CD14-positive monocyte (primary cell): ENCODE measurements around the gene SLC7A8. TPM values are rescaled to one million over a fixed set of nuclear protein-coding genes. Genes with fewer than 3 reads are reported as not detected.

Source experiments
- DNase-seq, 3 donors: peaks; one replicate each; pipeline ENCODE4 v3.0.0-alpha.2; 2011 to 2022
- H2AFZ ChIP-seq: 2 replicates; pipeline ENCODE4 v1.6.0; 2012; ENCODE audit warnings: mild to moderate bottlenecking, low read depth, low read length, inconsistent platforms; ENCODE audit not compliant: insufficient read depth, poor library complexity, severe bottlenecking
- H3K27ac ChIP-seq, 2 donors: 1 replicate in 1 of 2; 2 replicates in 1 of 2; pipeline ENCODE4 v1.5.1; 2012 to 2013; ENCODE audit warnings: low read length in 2 of 2, control low read depth in 1 of 2, inconsistent platforms in 1 of 2, low read depth in 1 of 2, mild to moderate bottlenecking in 1 of 2
- H3K27me3 ChIP-seq, 2 donors: one replicate each; pipeline versions ENCODE4 v1.6.0 to v1.6.1; 2011 to 2013; ENCODE audit warnings: low read length in 2 of 2; ENCODE audit not compliant: control insufficient read depth in 2 of 2, insufficient read depth in 2 of 2
- H3K36me3 ChIP-seq, 2 donors: replicated peaks in 1 of 2; 1 replicate in 1 of 2; 2 replicates in 1 of 2; pipeline versions ENCODE4 v1.5.1 to v1.6.1; 2012 to 2013; ENCODE audit warnings: low read length in 2 of 2, control low read depth in 1 of 2, inconsistent platforms in 1 of 2, mild to moderate bottlenecking in 1 of 2; ENCODE audit not compliant: insufficient read depth in 2 of 2, control insufficient read depth in 1 of 2
- H3K4me1 ChIP-seq, 2 donors: 1 replicate in 1 of 2; 2 replicates in 1 of 2; pipeline versions ENCODE4 v1.5.1 to v1.6.1; 2012 to 2013; ENCODE audit warnings: low read length in 2 of 2, control low read depth in 1 of 2, inconsistent platforms in 1 of 2, mild to moderate bottlenecking in 1 of 2, moderate library complexity in 1 of 2; ENCODE audit not compliant: insufficient read depth in 2 of 2, control insufficient read depth in 1 of 2
- H3K4me2 ChIP-seq: replicated peaks from 2 replicates; pipeline ENCODE3; 2012; ENCODE audit warnings: low read length, moderate library complexity, mild to moderate bottlenecking; ENCODE audit not compliant: poor library complexity, severe bottlenecking; ENCODE audit errors: extremely low read depth
- H3K4me3 ChIP-seq, 3 experiments: fragments of 200-600 bp in 1 of 3; sonication (generic) in 1 of 3; replicated peaks in 1 of 3; 1 replicate in 2 of 3; 2 replicates in 1 of 3; pipeline ENCODE4 v1.5.1; 2011 to 2013; ENCODE audit warnings: low read length in 3 of 3, mild to moderate bottlenecking in 3 of 3, control low read depth in 2 of 3, low read depth in 2 of 3, inconsistent platforms in 1 of 3, moderate library complexity in 1 of 3
- H3K79me2 ChIP-seq: 2 replicates; pipeline ENCODE4 v1.6.0; 2012; ENCODE audit warnings: mild to moderate bottlenecking, control low read depth, inconsistent platforms, low read length, moderate library complexity; ENCODE audit not compliant: insufficient read depth
- H3K9ac ChIP-seq: 2 replicates; pipeline ENCODE4 v1.6.0; 2017; ENCODE audit warnings: low read length, mild to moderate bottlenecking; ENCODE audit not compliant: insufficient read depth, poor library complexity, severe bottlenecking
- H3K9me3 ChIP-seq, 2 donors: replicated peaks in 1 of 2; 1 replicate in 1 of 2; 2 replicates in 1 of 2; pipeline versions ENCODE4 v1.5.1 to v1.6.1; 2012 to 2013; ENCODE audit warnings: low read length in 2 of 2, control low read depth in 1 of 2; ENCODE audit not compliant: control insufficient read depth in 1 of 2, insufficient read depth in 1 of 2
- H4K20me1 ChIP-seq: 2 replicates; pipeline ENCODE4 v1.6.0; 2012; ENCODE audit warnings: mild to moderate bottlenecking, low read length, control low read depth, moderate library complexity; ENCODE audit not compliant: insufficient read depth
- H3K27ac Mint-ChIP-seq, 7 donors: one replicate each; pipeline ENCODE4 v1.8.0; 2020; ENCODE audit warnings: mild to moderate bottlenecking in 7 of 7, mixed read lengths in 7 of 7, moderate library complexity in 6 of 7, inconsistent platforms in 2 of 7
- H3K27me3 Mint-ChIP-seq, 3 donors: one replicate each; pipeline ENCODE4 v1.8.0; 2021 to 2022; ENCODE audit warnings: low read depth in 3 of 3, mild to moderate bottlenecking in 3 of 3, mixed read lengths in 3 of 3, moderate library complexity in 3 of 3, inconsistent platforms in 1 of 3
- H3K36me3 Mint-ChIP-seq, 2 donors: one replicate each; pipeline ENCODE4 v1.8.0; 2020; ENCODE audit warnings: mixed read lengths in 2 of 2, inconsistent platforms in 1 of 2, mild to moderate bottlenecking in 1 of 2
- H3K4me1 Mint-ChIP-seq: one replicate; pipeline ENCODE4 v1.8.0; 2020; ENCODE audit warnings: mild to moderate bottlenecking, mixed read lengths
- H3K4me3 Mint-ChIP-seq, 2 donors: one replicate each; pipeline ENCODE4 v1.8.0; 2020; ENCODE audit warnings: mild to moderate bottlenecking in 2 of 2, mixed read lengths in 2 of 2, moderate library complexity in 1 of 2
- H3K9me3 Mint-ChIP-seq, 7 donors: one replicate each; pipeline ENCODE4 v1.8.0; 2020 to 2022; ENCODE audit warnings: mixed read lengths in 7 of 7, mild to moderate bottlenecking in 6 of 7, moderate library complexity in 6 of 7, inconsistent platforms in 2 of 7
- CTCF ChIP-seq: fragments of 200-600 bp; IDR thresholded peaks from one replicate; pipeline ENCODE4 v1.8.0; 2022; ENCODE audit warnings: antibody characterized with exemption, mild to moderate bottlenecking
- WGBS: methylation state at CpG from one replicate; pipeline ENCODE4 v1.1.5; 2013; ENCODE audit warnings: missing lambda C conversion rate; ENCODE audit not compliant: insufficient coverage; 5-methylcytosine and 5-hydroxymethylcytosine counted together
- intact Hi-C, 2 donors: fragments of 100-400 bp; cut with micrococcal nuclease; formaldehyde crosslinking; loops; one replicate each; pipeline versions ENCODE4 v1.15.0 to v1.15.1; 2023
- polyA plus RNA-seq, 3 donors: library from polyadenylated mRNA; depleted of rRNA in 1 of 3; unstranded in 2 of 3; stranded (reverse) in 1 of 3; fragments of 300-500 nt in 2 of 3; fragments of >200 nt in 1 of 3; fragmentation: Illumina TruSeq in 2 of 3; gene quantifications; 1 replicate in 2 of 3; 2 replicates in 1 of 3; pipeline ENCODE4 v1.2.3, GENCODE V29; 2012 to 2021

The SLC7A8 gene
- polyA plus RNA-seq, 3 donors = 0.05 to 0.53 (median 0.25) TPM

GRCh38 chr14:23101986-23102625, 81.4 kb downstream of the SLC7A8 start:
- H3K4me3 Mint-ChIP-seq = no peak overlapping the region
- Histone ChIP-seq H3K4me2 (no peak overlapping the region), H4K20me1 (peaks cover 23% of the 10 kb centered on the region), H3K4me3 (no peak overlapping the region), H3K4me1 (peaks cover 12 to 24% of the 10 kb centered on the region in 2 donors), H2AFZ (no peak overlapping the region), H3K27me3 (no peaks in the 10 kb centered on the region), H3K9ac (no peak overlapping the region), H3K79me2 (peaks cover 27% of the 10 kb centered on the region), H3K27ac (no peak overlapping the region), H3K36me3 (peaks cover 19 to 23% of the 10 kb centered on the region in 2 donors), H3K9me3 (no peaks in the 10 kb centered on the region)
- intact Hi-C loops = no loop called here
- no peaks in the 10 kb centered on the region for H3K9me3 Mint-ChIP-seq
- peaks cover 38% of the 10 kb centered on the region for H3K4me1 Mint-ChIP-seq
- peak overlapping the region in 3 of 7 donors; percentile 50 to 71 (median 60) for H3K27ac Mint-ChIP-seq
- no peak for TF ChIP-seq CTCF
- peaks cover 1 to 4% (median 1%) of the 10 kb centered on the region in 3 donors for H3K27me3 Mint-ChIP-seq
- WGBS = 92% methylated on average over 2 of the region's 10 CpGs
- peaks cover 25% of the 10 kb centered on the region in 2 donors for H3K36me3 Mint-ChIP-seq
- no peak for DNase-seq

GRCh38 chr14:23101213-23101970, 82.1 kb downstream of the SLC7A8 start:
- H3K4me1 ChIP-seq = peaks cover 19 to 29% of the 10 kb centered on the region in 2 donors
- H3K27ac ChIP-seq = no peak overlapping the region
- no peak overlapping the region for H2AFZ ChIP-seq
- intact Hi-C loops = no loop called here
- H3K27ac Mint-ChIP-seq = peak overlapping the region in 1 of 7 donors; percentile 71
- no peak for DNase-seq
- H3K27me3 ChIP-seq = no peaks in the 10 kb centered on the region
- H3K9ac ChIP-seq = no peak overlapping the region
- peaks cover 34% of the 10 kb centered on the region for H3K79me2 ChIP-seq
- no peak overlapping the region for H3K4me3 Mint-ChIP-seq
- 100% methylated on average over 1 of the region's 6 CpGs for WGBS
- peaks cover 41% of the 10 kb centered on the region for H3K4me1 Mint-ChIP-seq
- H3K27me3 Mint-ChIP-seq = peaks cover 1 to 2% (median 1%) of the 10 kb centered on the region in 3 donors
- H3K4me3 ChIP-seq = no peak overlapping the region
- no peaks in the 10 kb centered on the region for H3K9me3 Mint-ChIP-seq
- no peaks in the 10 kb centered on the region for H3K9me3 ChIP-seq
- peaks cover 26% of the 10 kb centered on the region in 2 donors for H3K36me3 Mint-ChIP-seq
- H3K36me3 ChIP-seq = peaks cover 19 to 23% of the 10 kb centered on the region in 2 donors
- H4K20me1 ChIP-seq = peaks cover 28% of the 10 kb centered on the region
- H3K4me2 ChIP-seq = no peak overlapping the region
- no peak for TF ChIP-seq CTCF
